ENCODE data around the gene ZDHHC22. TPM values are rescaled to one million over a fixed set of nuclear protein-coding genes. Genes with fewer than 3 reads are reported as not detected.

The ZDHHC22 gene
- total RNA-seq, 1 donor from 2014 or later = 0.16 TPM

- TF ChIP-seq, protein P1, sequence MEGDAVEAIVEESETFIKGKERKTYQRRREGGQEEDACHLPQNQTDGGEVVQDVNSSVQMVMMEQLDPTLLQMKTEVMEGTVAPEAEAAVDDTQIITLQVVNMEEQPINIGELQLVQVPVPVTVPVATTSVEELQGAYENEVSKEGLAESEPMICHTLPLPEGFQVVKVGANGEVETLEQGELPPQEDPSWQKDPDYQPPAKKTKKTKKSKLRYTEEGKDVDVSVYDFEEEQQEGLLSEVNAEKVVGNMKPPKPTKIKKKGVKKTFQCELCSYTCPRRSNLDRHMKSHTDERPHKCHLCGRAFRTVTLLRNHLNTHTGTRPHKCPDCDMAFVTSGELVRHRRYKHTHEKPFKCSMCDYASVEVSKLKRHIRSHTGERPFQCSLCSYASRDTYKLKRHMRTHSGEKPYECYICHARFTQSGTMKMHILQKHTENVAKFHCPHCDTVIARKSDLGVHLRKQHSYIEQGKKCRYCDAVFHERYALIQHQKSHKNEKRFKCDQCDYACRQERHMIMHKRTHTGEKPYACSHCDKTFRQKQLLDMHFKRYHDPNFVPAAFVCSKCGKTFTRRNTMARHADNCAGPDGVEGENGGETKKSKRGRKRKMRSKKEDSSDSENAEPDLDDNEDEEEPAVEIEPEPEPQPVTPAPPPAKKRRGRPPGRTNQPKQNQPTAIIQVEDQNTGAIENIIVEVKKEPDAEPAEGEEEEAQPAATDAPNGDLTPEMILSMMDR (IDR thresholded peaks at IDR 0.05) = no peak
- no peak for DNase-seq (ENCODE audit: extremely low spot score, unreplicated experiment)
- Mint-ChIP-seq H3K4me1 (ENCODE audit: unreplicated experiment) (peaks cover 5% of the 10 kb centered on the region), H3K27me3 (ENCODE audit: unreplicated experiment) (no peaks in the 10 kb centered on the region), H3K36me3 (ENCODE audit: unreplicated experiment) (peaks cover 42% of the 10 kb centered on the region), H3K27ac (ENCODE audit: unreplicated experiment) (no peak overlapping the region), H3K4me3 (ENCODE audit: unreplicated experiment) (no peak overlapping the region), H3K9me3 (ENCODE audit: unreplicated experiment) (no peaks in the 10 kb centered on the region)
These were observed 31.9 kb downstream of the ZDHHC22 start for GRCh38 chr14:77109656-77110055.

- Mint-ChIP-seq H3K4me3 (ENCODE audit: unreplicated experiment) (no peak overlapping the region), H3K36me3 (ENCODE audit: unreplicated experiment) (peaks cover 34% of the 10 kb centered on the region), H3K27me3 (ENCODE audit: unreplicated experiment) (no peaks in the 10 kb centered on the region), H3K9me3 (ENCODE audit: unreplicated experiment) (no peaks in the 10 kb centered on the region), H3K27ac (ENCODE audit: unreplicated experiment) (no peak overlapping the region), H3K4me1 (ENCODE audit: unreplicated experiment) (peaks cover 5% of the 10 kb centered on the region)
- TF ChIP-seq, protein P1 (IDR thresholded peaks at IDR 0.05) = no peak
- no peak for DNase-seq (ENCODE audit: extremely low spot score, unreplicated experiment)
These were observed 32.8 kb downstream of the ZDHHC22 start for GRCh38 chr14:77108753-77109152.

- H3K4me3 Mint-ChIP-seq (ENCODE audit: unreplicated experiment) = no peak overlapping the region
- H3K4me1 Mint-ChIP-seq (ENCODE audit: unreplicated experiment) = peaks cover 5% of the 10 kb centered on the region
- TF ChIP-seq, protein P1 (IDR thresholded peaks at IDR 0.05) = no peak
- no peaks in the 10 kb centered on the region for H3K9me3 Mint-ChIP-seq (ENCODE audit: unreplicated experiment)
- no peaks in the 10 kb centered on the region for H3K27me3 Mint-ChIP-seq (ENCODE audit: unreplicated experiment)
- H3K27ac Mint-ChIP-seq (ENCODE audit: unreplicated experiment) = no peak overlapping the region
- H3K36me3 Mint-ChIP-seq (ENCODE audit: unreplicated experiment) = peaks cover 27% of the 10 kb centered on the region
- no peak for DNase-seq (ENCODE audit: extremely low spot score, unreplicated experiment)
These were observed 34.4 kb downstream of the ZDHHC22 start for GRCh38 chr14:77107228-77107627.

GRCh38 chr14:77106666-77107065 lies 34.9 kb downstream of the ZDHHC22 start:
- no peak for DNase-seq (ENCODE audit: extremely low spot score, unreplicated experiment)
- Mint-ChIP-seq H3K27me3 (ENCODE audit: unreplicated experiment) (no peaks in the 10 kb centered on the region), H3K27ac (ENCODE audit: unreplicated experiment) (no peak overlapping the region), H3K4me1 (ENCODE audit: unreplicated experiment) (peaks cover 5% of the 10 kb centered on the region), H3K36me3 (ENCODE audit: unreplicated experiment) (peaks cover 24% of the 10 kb centered on the region), H3K9me3 (ENCODE audit: unreplicated experiment) (no peaks in the 10 kb centered on the region), H3K4me3 (ENCODE audit: unreplicated experiment) (no peak overlapping the region)
- TF ChIP-seq, protein P1 (IDR thresholded peaks at IDR 0.05) = no peak

GRCh38 chr14:77105145-77105939 lies 36.2 kb downstream of the ZDHHC22 start:
- no peaks in the 10 kb centered on the region for H3K4me1 Mint-ChIP-seq (ENCODE audit: unreplicated experiment)

More at GRCh38 chr14:77105145-77105939, 36.2 kb downstream of the ZDHHC22 start:
- Mint-ChIP-seq H3K9me3 (ENCODE audit: unreplicated experiment) (no peaks in the 10 kb centered on the region), H3K27ac (ENCODE audit: unreplicated experiment) (no peak overlapping the region), H3K27me3 (ENCODE audit: unreplicated experiment) (no peaks in the 10 kb centered on the region), H3K36me3 (ENCODE audit: unreplicated experiment) (peaks cover 24% of the 10 kb centered on the region), H3K4me3 (ENCODE audit: unreplicated experiment) (no peak overlapping the region)
- TF ChIP-seq, protein P1 (IDR thresholded peaks at IDR 0.05) = no peak
- DNase-seq (ENCODE audit: extremely low spot score, unreplicated experiment) = no peak

All from osteocyte (in vitro differentiated cells).